GM19397 (cell line): ENCODE measurements around the gene MFAP2.
"Not testable (repeated sequence)": the region's sequence is repeated elsewhere in the genome, so short reads cannot be mapped to it uniquely, and the experiment has no call there.

Source experiments
- ATAC-seq: cut with Tn5 transposase; IDR thresholded peaks from one replicate; pipeline ENCODE4 v1.9.1; 2021; ENCODE audit warnings: mild to moderate bottlenecking, moderate library complexity; ENCODE audit not compliant: unreplicated experiment

MFAP2 gene

DNA sequence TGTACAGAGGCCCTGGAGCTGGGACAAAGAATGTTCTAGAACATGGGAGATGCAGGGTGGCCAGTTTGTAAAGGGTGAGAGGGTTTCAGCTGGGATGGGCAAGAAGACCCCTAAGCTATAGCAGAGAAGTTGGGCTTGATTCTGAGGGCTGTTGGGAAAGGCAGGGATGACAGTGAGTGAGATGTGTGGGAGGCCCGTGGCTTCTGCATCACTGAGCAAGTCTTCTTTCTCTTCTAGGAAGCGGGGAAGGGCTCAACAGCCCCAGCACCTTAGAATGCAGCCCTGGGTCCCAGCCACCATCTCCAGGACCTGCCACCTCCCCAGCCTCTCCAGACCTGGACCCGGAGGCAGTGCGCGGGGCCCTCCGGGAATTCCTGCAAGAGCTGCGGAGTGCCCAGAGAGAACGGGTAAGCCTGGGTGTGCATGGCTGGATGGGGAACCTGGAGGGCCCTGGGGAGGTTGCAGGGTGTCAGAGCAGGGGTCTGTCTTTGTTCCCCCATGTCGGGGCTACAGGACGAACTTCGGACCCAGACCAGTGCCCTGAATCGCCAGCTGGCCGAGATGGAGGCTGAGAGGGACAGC, 14.8 kb downstream of the MFAP2 start:
- no peak for ATAC-seq

DNA sequence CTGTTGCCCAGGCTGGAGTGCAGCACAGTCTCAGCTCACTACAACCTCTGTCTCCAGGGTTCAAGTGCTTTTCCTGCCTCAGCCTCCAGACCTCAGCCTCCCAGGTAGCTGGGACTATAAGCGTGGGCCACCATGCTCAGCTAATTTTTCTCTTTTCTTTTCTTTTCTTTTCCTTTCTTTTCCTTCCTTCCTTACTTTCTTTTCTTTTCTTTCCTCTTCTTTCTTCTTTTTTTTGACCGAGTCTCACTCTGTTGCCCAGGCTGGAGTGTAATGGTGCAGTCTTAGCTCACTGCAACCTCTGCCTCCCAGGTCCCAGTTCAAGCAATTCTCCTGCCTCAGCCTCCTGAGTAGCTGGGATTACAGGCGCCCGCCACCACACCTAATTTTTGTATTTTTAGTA, 16.3 kb downstream of the MFAP2 start:
- not testable (repeated sequence) for ATAC-seq

DNA sequence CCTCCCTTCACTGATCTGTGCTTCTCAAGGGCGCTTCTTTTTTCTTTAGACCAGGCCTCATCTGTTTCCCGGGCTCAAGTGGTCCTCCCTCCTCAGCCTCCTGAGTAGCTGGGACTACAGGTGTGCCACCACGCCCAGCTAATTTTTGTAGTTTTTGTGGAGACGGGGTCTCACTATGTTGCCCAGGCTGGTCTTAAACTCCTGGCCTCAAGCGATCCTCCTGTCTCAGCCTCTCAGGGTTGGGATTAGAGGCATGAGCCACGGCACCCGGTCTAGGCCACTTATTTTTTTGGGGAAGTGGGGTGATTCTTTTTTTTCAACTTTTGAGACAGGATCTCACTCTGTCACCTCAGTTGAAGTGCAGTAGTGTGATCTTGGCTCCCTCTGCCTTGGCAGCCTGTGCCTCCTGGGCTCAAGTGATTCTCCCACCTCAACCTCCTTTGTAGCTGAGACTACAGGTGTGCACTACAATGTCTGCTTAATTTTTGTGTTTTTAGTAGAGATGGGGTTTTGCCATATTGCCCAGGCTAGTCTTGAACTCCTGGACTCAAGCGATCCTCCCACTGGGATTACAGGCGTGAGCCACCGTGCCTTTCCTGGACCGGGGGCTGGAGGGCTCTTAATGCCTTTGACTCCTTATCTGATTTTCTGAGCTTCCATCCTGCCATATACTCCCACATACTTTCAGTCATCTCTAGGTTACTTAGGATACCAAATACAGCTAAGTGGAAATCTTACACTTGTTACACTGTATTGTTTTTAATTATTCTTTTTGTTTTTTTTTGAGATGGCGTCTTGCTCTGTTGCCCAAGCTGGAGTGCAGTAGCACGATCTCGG, 18.9 kb downstream of the MFAP2 start:
- no peak for ATAC-seq

DNA sequence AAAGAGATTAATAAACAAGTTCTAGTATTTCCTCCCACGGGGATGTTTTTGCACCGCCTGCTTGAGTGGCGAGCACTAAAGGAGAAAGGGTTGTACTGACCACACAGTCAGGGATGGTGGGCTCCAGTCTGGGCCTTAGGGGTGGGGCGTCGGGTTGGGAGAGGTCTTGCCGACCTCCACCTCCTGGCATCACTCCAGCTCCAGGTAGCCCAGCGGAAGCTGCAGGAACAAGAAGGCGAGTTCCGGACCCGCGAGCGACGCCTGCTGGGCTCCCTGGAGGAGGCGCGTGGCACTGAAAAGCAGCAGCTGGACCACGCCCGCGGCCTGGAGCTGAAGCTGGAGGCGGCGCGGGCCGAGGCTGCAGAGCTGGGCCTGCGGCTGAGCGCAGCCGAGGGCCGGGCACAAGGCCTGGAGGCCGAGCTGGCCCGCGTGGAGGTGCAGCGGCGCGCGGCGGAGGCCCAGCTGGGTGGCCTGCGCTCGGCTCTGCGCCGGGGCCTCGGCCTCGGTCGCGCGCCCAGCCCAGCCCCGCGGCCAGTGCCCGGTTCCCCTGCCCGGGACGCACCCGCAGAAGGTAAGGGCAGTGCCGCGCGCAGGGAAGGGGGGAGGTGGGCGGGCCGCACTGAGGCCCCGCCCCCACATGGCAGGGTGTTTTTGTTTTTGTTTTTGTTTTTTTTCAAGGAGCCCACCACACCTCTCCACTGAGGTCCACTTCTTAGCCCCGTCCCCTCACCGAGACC, 19.7 kb downstream of the MFAP2 start:
- no peak for ATAC-seq

DNA sequence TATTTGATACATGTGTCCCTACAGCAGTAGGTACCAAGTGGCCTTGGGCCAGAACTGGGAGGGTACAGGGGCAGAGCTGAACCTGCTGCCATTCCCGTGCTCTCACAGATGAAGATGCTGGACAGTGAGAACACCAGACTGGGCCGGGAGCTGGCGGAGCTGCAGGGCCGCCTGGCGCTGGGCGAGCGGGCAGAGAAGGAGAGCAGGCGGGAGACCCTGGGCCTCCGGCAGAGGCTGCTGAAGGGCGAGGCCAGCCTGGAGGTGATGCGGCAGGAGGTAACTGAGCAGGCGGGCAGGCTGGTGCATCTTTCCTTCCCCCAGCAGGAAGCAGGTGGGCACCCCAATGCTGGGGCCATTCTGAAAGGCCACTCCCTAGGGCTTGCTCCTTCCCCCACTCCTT, 21.9 kb downstream of the MFAP2 start:
- ATAC-seq: no peak

DNA sequence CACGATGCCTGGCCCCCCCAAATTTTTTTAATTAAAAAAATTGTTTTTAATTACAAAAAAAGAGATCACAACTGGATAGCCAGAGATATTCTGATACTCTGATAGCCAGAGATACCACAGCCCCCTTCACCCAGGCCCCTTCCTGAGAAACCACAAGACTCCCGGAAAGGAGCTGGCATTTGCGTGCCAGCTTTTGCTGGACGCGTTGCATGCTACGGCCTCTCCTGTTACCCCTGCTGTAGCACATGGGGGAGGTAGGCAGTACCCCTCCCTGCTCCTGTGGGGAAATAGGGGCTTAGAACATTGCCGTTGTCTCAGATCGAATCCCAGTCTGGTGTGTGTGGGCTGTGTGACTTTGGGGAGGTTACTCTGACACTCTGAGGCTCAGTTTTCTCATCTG, 22.7 kb downstream of the MFAP2 start:
- ATAC-seq: no peak

DNA sequence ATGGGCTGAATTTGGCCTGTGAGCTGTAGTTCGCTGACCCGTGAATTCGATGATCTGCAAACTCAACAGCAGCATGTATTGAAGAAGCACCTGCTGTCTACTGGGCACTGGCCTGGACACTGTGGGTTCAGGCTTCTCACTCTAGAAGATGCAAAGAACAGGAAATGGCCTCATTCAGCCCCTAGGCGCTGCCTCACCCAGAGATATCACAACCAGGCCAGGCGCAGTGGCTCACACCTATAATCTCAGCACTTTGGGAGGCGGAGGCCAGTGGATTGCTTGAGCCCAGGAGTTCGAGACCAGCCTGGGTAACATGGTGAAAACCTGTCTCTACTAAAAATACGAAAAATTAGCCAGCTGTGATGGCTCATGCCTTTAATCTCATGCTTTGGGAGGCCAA, 23.6 kb downstream of the MFAP2 start:
- ATAC-seq: no peak

DNA sequence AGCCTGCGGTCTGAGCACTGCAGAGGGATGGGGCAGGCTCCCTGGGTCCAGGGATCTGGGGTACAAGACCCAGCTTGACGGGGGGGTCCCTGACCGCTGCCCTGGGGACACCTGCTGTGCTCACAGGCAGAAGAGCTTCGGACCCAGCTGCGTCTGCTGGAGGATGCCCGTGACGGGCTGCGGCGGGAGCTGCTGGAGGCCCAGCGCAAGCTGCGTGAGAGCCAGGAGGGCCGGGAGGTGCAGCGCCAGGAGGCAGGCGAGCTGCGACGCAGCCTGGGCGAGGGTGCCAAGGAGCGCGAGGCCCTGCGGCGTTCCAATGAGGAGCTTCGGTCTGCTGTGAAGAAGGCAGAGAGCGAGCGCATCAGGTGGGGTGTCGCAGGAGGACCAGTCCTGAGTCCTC, 25.2 kb downstream of the MFAP2 start:
- ATAC-seq: no peak

DNA sequence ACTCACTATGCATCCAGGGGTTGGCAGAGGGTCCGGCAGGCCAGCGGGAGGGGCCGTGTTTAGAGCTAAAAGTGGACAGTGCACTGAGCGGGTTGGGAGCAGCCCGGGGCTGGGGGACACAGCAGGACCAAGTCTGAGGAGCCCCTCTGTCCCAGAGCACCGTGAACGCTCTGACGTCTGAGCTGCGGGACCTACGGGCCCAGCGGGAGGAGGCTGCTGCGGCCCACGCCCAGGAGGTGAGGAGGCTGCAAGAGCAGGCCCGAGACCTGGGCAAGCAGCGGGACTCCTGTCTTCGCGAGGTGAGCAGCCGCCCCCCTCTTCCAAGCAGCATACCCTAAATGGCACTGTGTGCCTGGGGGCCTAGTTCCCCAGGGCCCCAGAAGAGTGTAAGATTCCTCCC, 25.8 kb downstream of the MFAP2 start:
- no peak for ATAC-seq

DNA sequence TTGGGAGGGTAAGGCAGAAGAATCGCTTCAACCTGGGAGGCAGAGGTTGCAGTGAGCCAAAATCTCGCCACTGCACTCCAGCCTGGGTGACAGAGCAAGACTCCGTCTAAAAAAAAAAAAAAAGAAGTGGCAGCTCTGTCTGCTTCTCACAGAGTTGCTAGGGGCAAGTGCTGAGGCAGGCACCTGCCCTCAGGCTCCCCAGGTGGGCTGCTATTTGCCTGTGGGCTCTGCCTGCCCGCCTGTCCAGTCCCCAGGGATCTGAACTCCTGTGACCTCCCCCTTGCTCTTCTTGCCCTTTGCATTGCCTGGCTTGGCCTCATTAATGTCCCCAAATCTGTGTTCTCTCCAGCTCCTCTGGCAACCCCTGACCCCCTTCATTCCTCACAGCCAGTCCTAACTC, 28.0 kb downstream of the MFAP2 start:
- ATAC-seq: not testable (repeated sequence)

DNA sequence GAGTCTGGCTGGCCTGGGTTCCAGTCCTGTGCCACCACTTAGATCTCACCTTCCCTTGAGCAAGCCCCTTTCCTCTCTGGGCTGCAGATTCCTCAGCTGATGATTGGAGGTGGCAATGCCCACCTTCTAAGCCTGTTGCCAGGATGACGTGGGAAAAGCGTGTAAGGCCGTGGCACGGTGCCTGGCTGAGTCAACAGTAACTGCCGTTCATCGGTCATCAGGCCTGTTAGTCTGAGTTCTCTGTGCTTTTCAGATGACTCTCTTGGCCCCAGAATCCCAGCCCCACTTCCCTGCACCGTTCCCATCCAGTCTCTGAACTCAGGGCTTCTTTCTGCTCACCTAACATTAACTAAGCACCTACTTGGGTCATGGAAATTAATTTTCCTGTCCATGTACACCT, 31.4 kb downstream of the MFAP2 start:
- not testable (repeated sequence) for ATAC-seq

DNA sequence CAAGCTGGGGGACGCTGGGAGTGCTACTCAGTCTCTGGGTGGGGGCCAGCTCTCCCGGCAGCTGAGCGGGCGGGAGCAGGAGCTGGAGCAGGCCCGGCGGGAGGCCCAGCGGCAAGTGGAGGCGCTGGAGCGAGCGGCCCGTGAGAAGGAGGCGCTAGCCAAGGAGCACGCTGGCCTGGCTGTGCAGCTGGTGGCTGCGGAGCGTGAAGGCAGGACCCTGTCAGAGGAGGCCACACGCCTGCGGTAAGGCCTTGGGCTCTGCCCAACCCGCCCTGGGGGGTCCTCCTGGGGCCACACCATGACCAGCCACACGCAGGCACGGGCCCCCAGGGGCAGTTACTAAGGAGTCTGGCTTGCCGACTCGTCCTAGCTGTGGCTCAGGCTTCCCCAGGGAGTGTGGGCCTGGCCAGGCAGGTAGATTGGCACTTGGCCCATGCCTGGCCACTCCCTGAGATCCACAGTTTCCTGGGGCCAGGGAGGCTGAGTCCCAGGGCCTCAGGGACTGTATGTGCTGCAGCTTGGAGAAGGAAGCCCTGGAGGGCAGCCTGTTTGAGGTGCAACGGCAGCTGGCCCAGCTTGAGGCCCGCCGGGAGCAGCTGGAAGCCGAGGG, 32.0 kb downstream of the MFAP2 start:
- ATAC-seq: not testable (repeated sequence)

DNA sequence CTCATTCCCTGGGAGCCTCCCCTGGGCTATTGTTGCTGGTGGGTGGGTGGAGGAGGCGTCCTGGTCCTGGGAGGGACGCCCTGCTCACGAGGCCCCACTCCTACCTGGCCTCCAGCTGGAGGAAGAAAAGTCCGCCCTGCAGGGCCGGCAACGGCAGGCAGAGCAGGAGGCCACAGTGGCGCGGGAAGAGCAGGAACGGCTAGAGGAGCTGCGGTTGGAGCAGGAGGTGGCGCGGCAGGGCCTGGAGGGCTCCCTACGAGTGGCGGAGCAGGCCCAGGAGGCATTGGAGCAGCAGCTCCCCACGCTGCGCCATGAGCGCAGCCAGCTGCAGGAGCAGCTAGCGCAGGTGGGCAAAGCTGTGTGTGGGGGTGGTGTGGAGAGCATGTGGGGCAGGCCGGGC, 33.8 kb downstream of the MFAP2 start:
- ATAC-seq: no peak

DNA sequence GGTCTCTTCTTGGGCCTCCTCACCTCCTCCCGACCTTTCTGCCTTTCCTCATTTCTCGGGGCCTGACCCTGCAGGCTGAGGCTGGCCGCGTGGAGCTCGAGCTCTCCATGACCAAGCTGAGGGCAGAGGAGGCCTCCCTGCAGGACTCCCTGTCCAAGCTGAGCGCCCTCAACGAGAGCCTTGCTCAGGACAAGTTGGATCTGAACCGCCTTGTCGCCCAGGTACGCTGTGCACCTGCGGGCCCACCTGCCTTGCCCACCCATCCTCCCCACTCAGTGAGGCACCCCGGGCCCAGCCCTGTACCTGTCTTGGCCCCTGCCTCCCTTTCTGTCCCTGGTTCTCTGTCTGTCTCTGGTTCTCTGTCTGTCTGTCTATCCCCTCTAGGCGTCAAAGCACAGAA, 34.2 kb downstream of the MFAP2 start:
- ATAC-seq: not testable (repeated sequence)

DNA sequence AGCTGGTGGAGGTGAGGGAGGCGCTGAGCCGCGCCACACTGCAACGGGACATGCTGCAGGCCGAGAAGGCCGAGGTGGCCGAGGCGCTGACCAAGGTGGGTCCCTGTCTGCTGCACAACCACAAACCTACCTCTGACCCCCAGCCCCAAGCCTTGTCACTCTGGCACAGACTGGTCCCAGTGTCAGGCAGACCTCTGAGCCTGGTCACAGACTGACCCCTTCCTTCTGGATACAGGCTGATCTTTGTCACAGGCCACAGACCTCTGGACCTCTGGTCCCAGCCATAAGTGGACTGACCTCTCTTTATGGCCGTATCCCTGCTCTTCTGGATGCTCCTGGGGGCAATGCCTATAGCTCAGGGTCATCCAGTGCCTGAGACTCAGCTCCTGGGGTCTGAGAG, 34.9 kb downstream of the MFAP2 start:
- not testable (repeated sequence) for ATAC-seq

DNA sequence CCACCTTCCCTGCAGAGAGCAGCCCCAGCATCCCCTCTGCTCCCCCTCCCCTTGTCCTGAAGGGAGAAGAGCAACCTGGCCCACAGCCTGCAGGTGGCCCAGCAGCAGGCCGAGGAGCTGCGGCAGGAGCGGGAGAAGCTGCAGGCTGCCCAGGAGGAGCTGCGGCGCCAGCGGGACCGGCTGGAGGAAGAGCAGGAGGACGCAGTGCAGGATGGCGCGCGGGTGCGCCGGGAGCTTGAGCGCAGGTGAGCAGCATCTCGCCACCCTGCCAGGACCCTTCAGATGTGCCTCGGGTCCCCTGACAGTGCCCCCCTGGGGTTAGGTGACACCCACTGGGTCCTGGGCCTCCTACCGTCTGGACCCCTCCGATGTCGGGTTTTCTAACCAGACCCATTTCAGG, 36.4 kb downstream of the MFAP2 start:
- ATAC-seq: no peak

DNA sequence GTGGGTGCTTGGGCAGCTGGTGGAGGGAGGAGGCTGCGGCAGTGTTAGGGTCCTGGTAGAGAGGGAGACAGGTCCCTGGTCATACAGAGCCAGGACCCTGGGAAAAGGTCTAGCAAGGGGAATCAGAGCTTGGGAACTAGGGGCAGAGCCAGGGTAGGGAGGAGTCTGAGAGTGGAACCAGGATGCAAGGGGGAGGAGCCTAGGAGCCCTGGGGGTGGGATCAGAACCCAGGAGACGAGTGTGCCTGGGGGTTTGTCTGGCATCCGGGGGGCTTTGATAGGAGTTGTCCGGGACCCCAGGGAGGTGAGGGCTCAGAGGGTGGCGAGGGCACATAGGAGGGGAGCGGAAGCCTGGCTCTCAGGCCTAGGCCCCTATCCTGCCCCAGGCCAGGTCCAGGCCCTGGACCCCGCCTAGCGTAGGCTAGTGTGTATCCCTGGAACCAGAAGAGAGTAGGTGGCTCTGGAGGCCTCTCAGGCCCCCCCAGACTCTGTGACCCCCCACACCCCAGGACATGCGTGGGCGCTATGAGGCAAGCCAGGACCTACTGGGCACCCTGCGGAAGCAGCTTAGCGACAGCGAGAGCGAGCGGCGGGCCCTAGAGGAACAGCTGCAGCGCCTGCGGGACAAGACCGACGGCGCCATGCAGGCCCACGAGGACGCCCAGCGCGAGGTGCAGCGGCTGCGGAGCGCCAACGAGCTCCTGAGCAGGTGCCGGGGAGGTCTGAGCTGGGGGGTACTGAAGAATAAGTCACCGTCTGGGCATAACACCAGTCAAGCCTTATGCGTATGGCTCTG, 40.8 kb downstream of the MFAP2 start:
- ATAC-seq: not testable (repeated sequence)

DNA sequence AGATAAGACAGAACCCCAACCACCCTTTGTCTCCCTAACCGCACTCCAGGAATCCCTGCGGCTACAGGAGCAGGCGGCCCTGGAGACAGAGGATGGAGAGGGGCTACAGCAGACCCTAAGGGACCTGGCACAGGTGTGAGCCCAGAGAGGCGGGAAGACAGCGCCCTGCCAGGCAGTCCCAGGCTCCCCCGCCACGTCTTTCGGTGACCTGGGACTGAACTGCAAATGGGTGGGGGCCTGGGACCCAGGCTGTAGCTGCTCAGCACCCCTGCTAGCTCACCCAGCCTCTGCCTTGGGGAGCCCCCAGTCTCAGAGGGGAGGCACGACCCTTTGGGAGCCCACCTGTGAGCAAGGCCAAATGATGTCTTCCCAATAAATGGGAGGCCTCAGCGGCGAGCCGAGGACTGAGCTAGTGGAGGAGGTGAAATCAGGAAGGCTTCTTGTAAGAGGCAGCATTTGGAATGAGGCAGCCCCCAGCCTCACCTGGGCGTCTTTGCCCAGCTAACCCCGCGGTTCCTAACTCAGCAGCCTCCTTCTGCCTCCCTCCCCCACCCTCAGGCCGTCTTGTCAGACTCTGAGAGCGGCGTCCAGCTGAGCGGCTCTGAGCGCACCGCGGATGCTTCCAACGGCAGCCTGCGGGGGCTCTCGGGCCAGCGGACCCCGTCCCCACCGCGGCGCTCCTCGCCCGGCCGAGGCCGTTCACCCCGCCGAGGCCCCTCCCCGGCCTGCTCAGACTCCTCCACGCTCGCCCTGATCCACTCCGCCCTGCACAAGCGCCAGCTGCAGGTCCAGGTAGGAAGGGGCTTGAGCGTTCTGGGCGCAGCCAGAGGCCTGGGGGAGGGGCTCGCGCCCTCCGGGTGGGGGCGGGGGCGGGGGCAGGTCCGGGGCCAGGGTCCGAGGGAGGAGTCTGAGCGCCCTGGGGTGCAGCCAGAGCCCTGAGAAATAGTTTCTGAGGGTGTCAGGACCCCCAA, 41.8 kb downstream of the MFAP2 start:
- no peak for ATAC-seq

DNA sequence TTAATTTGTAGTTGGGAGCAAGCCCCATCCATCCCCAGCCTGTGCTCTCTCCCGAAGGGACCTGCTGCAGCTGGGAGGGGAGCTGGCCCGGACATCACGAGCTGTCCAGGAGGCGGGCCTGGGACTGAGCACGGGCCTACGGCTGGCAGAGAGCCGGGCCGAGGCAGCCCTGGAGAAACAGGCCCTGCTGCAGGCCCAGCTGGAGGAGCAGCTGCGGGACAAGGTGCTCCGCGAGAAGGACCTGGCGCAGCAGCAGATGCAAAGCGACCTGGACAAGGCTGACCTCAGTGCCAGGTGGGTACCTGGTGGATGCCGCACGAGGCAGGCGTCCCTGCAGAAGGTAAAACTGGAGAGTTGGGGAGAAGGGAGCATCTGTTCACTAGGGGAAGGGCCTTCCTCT, 43.8 kb downstream of the MFAP2 start:
- not testable (repeated sequence) for ATAC-seq

DNA sequence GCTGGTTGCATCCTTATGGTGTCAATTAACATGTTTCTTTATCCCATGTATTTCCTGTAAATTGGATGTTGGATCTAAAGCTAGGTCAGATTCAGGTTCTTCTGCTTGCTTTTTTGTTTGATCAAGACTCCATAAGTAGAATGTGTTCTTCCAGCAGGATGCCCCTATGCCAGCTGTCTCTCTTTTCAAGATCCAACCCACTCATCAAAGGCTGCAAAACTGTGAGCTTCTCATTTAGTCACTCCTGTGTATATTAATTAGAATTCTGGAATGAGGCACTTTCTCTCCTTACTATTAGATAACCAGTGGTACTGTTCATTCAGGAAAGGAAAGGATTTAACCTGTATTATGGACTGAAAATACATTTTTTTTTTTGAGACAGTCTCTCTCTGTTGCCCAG, 46.5 kb downstream of the MFAP2 start:
- ATAC-seq: not testable (repeated sequence)
